BLaER1 (cell line): Measurements from ENCODE around the gene CHMP4B.
"Not testable (repeated sequence)": the region's sequence is repeated elsewhere in the genome, so short reads cannot be mapped to it uniquely, and the experiment has no call there.

Experiments used
- H3K27ac ChIP-seq: shearing (Covaris generic); formaldehyde crosslinking; 2 replicates; pipeline ENCODE4 v1.8.1; 2022
- H3K27me3 ChIP-seq: shearing (Covaris generic); formaldehyde crosslinking; 2 replicates; pipeline ENCODE4 v1.8.1; 2022
- H3K36me3 ChIP-seq: shearing (Covaris generic); formaldehyde crosslinking; 2 replicates; pipeline ENCODE4 v1.8.1; 2022
- H3K4me1 ChIP-seq: shearing (Covaris generic); formaldehyde crosslinking; 2 replicates; pipeline ENCODE4 v1.8.1; 2022
- H3K4me2 ChIP-seq: shearing (Covaris generic); formaldehyde crosslinking; 2 replicates; pipeline ENCODE4 v1.8.1; 2022
- H3K4me3 ChIP-seq: shearing (Covaris generic); formaldehyde crosslinking; 2 replicates; pipeline ENCODE4 v1.8.1; 2022
- H3K9ac ChIP-seq: shearing (Covaris generic); formaldehyde crosslinking; 2 replicates; pipeline ENCODE4 v1.8.1; 2022
- H3K9me3 ChIP-seq: shearing (Covaris generic); formaldehyde crosslinking; 2 replicates; pipeline ENCODE4 v1.8.1; 2022
- H4K20me1 ChIP-seq: shearing (Covaris generic); formaldehyde crosslinking; 2 replicates; pipeline ENCODE4 v1.8.1; 2022
- Cebpa-rat ChIP-seq: shearing (Covaris generic); IDR thresholded peaks from 2 replicates; pipeline ENCODE4 v1.8.1; 2022

CHMP4B gene

DNA sequence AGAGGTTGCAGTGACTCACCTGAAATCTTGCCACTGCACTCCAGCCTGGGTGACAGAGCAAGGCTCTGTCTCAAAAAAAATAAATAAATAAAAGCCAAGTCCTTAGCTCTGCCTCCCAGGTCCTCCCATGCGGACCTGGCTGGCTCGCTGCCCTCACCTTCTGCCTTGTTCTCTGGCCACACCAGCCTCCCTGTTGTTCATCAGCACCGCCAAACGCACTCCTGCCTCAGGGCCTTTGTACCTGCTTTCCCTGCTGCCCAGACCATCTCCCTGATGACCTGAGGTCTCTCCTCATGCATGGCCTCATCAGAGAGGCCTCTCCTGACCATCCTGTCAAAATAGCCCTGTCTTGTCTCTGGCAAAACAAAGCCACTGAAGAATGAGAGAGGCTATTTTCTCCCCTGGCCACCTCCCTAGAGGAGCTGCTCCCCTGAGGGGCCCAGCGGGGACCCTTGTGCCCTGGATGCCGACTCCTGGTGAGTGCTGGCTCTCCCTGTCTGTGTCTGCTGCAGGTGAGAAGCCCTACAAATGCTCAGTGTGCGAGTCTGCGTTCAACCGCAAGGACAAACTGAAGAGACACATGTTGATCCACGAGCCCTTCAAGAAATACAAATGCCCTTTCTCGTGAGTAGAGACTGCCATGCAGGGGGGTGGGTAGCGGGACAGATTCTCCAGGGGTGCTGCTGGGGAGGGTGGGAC is 22.6 kb upstream of the CHMP4B start:
- H3K27me3 ChIP-seq, result no peaks in the 10 kb centered on the region
- H3K4me3 ChIP-seq, result no peak overlapping the region
- no peak overlapping the region for H3K4me2 ChIP-seq
- H3K27ac ChIP-seq, result no peak overlapping the region
- no peaks in the 10 kb centered on the region for H3K9me3 ChIP-seq
- peaks cover 42% of the 10 kb centered on the region for H3K4me1 ChIP-seq
- no peak for TF ChIP-seq Cebpa-rat
- H3K36me3 ChIP-seq, result peaks cover 11% of the 10 kb centered on the region; the same call in 1 of the 2 replicates
- no peaks in the 10 kb centered on the region for H4K20me1 ChIP-seq
- H3K9ac ChIP-seq, result no peak overlapping the region

- H3K36me3 ChIP-seq, result peaks cover 11% of the 10 kb centered on the region; the same call in 1 of the 2 replicates
- 0 out of 2 replicates have a peak overlapping the region, but pooled peaks have one; percentile 19 for H3K9ac ChIP-seq
- H4K20me1 ChIP-seq, result no peaks in the 10 kb centered on the region
- no peaks in the 10 kb centered on the region for H3K9me3 ChIP-seq
- no peaks in the 10 kb centered on the region for H3K27me3 ChIP-seq
- no peak overlapping the region for H3K4me3 ChIP-seq
- no peak overlapping the region for H3K4me2 ChIP-seq
- no peak overlapping the region for H3K27ac ChIP-seq
- H3K4me1 ChIP-seq, result peaks cover 50% of the 10 kb centered on the region
- no peak for TF ChIP-seq Cebpa-rat
Measured at GRCh38 chr20:33789109-33789857, 21.9 kb upstream of the CHMP4B start.

GRCh38 chr20:33789858-33790182 is 21.3 kb upstream of the CHMP4B start:
- no peak for TF ChIP-seq Cebpa-rat
- no peaks in the 10 kb centered on the region for H3K9me3 ChIP-seq
- no peaks in the 10 kb centered on the region for H4K20me1 ChIP-seq
- H3K27me3 ChIP-seq, result no peaks in the 10 kb centered on the region
- no peak overlapping the region for H3K27ac ChIP-seq
- H3K4me3 ChIP-seq, result no peak overlapping the region
- H3K9ac ChIP-seq, result 0 out of 2 replicates have a peak overlapping the region, but pooled peaks have one; percentile 19
- no peak overlapping the region for H3K4me2 ChIP-seq
- peaks cover 11% of the 10 kb centered on the region; the same call in 1 of the 2 replicates for H3K36me3 ChIP-seq
- peaks cover 51% of the 10 kb centered on the region for H3K4me1 ChIP-seq

GRCh38 chr20:33790566-33790965 is 20.6 kb upstream of the CHMP4B start:
- no peak for TF ChIP-seq Cebpa-rat

DNA sequence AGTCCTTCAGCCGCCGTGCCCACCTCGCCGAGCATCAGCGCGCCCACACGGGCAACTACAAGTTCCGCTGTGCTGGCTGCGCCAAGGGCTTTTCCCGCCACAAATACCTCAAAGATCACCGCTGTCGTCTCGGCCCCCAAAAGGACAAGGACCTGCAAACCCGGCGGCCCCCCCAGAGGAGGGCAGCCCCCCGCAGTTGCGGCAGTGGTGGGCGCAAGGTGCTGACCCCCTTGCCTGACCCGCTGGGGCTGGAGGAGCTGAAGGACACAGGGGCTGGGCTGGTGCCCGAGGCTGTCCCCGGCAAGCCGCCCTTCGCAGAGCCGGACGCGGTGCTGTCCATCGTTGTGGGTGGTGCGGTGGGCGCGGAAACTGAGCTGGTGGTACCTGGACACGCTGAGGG is 20.1 kb upstream of the CHMP4B start:
- H3K9ac ChIP-seq, result no peak overlapping the region
- H3K4me1 ChIP-seq, result peaks cover 42% of the 10 kb centered on the region
- no peaks in the 10 kb centered on the region for H3K27me3 ChIP-seq
- no peak overlapping the region for H3K27ac ChIP-seq
- H3K4me2 ChIP-seq, result no peak overlapping the region
- H3K9me3 ChIP-seq, result no peaks in the 10 kb centered on the region
- H3K36me3 ChIP-seq, result peaks cover 11% of the 10 kb centered on the region; the same call in 1 of the 2 replicates
- no peaks in the 10 kb centered on the region for H4K20me1 ChIP-seq
- H3K4me3 ChIP-seq, result no peak overlapping the region
- no peak for TF ChIP-seq Cebpa-rat

More at GRCh38 chr20:33790566-33790965, 20.6 kb upstream of the CHMP4B start:
- Histone ChIP-seq H3K9ac (no peak overlapping the region), H3K4me1 (peaks cover 47% of the 10 kb centered on the region), H3K9me3 (no peaks in the 10 kb centered on the region), H3K27ac (no peak overlapping the region), H3K4me3 (no peak overlapping the region), H3K36me3 (peaks cover 11% of the 10 kb centered on the region; the same call in 1 of the 2 replicates), H3K4me2 (no peak overlapping the region), H4K20me1 (no peaks in the 10 kb centered on the region), H3K27me3 (no peaks in the 10 kb centered on the region)

GRCh38 chr20:33791540-33791939 is 19.6 kb upstream of the CHMP4B start:
- Histone ChIP-seq H3K27me3 (no peaks in the 10 kb centered on the region), H3K36me3 (peaks cover 11% of the 10 kb centered on the region; the same call in 1 of the 2 replicates), H3K4me2 (no peak overlapping the region), H3K4me1 (peaks cover 37% of the 10 kb centered on the region), H3K4me3 (no peak overlapping the region), H3K9me3 (no peaks in the 10 kb centered on the region), H4K20me1 (no peaks in the 10 kb centered on the region), H3K27ac (no peak overlapping the region), H3K9ac (no peak overlapping the region)
- no peak for TF ChIP-seq Cebpa-rat

GRCh38 chr20:33791959-33792597 is 19.1 kb upstream of the CHMP4B start:
- Histone ChIP-seq H3K4me1 (peaks cover 31% of the 10 kb centered on the region), H3K27me3 (no peaks in the 10 kb centered on the region), H3K9ac (no peak overlapping the region), H4K20me1 (no peaks in the 10 kb centered on the region), H3K36me3 (peaks cover 11% of the 10 kb centered on the region; the same call in 1 of the 2 replicates), H3K27ac (no peak overlapping the region), H3K9me3 (no peaks in the 10 kb centered on the region), H3K4me2 (no peak overlapping the region), H3K4me3 (no peak overlapping the region)
- TF ChIP-seq Cebpa-rat, result no peak

DNA sequence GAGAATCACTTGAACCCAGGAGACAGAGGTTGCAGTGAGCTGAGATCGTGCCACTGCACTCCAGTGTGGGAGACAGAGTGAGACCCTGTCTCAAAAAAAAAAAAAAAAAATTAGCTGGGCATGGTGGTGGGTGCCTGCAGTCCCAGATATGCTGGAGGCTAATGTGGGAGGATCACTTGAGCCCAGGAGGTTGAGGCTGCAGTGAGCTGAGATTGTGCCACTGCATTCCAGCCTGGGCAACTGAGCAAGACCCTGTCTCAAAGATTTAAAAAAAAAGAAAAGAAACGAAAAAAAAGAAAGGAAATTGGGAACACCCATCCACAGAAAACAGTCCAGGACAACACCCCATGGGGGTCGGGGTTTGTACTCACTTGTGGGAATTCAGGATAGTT is 18.6 kb upstream of the CHMP4B start:
- H3K4me1 ChIP-seq, result peaks cover 26% of the 10 kb centered on the region
- H3K9me3 ChIP-seq, H3K4me3 ChIP-seq, H3K27me3 ChIP-seq, H3K27ac ChIP-seq, H4K20me1 ChIP-seq, H3K9ac ChIP-seq: not testable (repeated sequence)
- peaks cover 11% of the 10 kb centered on the region; the same call in 1 of the 2 replicates for H3K36me3 ChIP-seq
- 0 out of 2 replicates have a peak overlapping the region, but pooled peaks have one; percentile 32 for H3K4me2 ChIP-seq

GRCh38 chr20:33793011-33793931 is 17.9 kb upstream of the CHMP4B start:
- no peak overlapping the region for H3K4me3 ChIP-seq
- no peaks in the 10 kb centered on the region for H3K9me3 ChIP-seq
- peak overlapping the region; percentile 32; the same call in 1 of the 2 replicates for H3K4me2 ChIP-seq
- no peaks in the 10 kb centered on the region for H4K20me1 ChIP-seq
- H3K27me3 ChIP-seq, result no peaks in the 10 kb centered on the region
- H3K36me3 ChIP-seq, result peaks cover 11% of the 10 kb centered on the region; the same call in 1 of the 2 replicates
- H3K9ac ChIP-seq, result peak overlapping the region; percentile 25; the same call in 1 of the 2 replicates
- peak overlapping the region; percentile 14; the same call in 1 of the 2 replicates for H3K27ac ChIP-seq
- H3K4me1 ChIP-seq, result peaks cover 20% of the 10 kb centered on the region
- TF ChIP-seq Cebpa-rat, result no peak
